Measurements from ENCODE around the gene IRF2BP2.

Gene IRF2BP2

DNA sequence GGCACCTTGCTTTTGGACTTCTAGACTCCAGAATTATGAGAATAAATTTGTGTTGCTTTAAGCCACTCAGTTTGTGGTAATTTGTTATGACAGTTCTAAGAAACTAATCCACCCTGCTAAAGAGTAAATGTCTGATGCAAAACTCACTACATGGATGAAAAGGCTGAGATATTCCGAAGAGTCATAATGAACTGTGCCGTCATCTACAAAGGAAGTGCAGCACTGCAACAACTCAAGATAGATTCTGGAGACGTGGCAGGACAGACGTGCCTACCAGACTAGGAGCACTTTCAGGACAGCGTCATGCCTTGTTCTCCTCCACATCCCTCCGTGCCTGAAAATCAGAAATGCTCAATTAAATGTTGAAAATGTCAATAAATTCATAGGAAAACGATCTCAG is 24.4 kb upstream of the IRF2BP2 start:
- no peak for DNase-seq (ENCODE audit: low read depth, low spot score)

DNA sequence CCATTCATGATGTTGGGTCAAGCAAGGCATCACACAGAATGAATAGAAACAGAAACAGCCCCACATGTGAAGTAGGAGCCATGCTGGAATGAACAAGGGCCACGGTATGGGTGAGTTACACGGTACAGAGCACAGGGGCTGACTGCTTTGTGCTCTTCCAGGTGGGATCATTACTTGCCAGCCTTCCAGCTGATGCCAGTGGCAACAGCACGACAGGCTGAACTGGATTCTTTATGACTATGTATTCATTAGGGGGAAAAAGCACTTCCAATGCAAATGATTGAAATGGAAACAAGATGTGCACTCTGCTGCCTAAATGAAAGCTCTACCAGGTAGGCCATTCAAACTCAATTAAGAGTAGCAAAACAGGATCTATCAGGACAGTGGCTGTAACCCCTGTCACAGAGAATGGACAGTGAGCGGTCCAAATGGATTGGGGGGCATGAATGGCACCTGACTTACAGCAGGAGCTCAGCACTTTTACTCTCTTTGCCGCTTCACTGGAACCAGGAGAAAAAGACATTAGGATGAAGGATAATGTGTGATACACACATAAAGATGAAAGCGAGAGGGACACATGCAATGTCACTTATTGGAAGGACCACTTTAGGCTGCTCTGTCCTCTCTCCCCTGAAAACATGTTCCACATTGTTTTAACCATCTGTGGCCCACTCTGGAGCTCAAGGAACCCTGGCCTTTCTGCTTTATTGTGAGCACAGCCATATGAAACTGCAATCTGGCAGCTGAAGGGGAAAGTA is 23.4 kb upstream of the IRF2BP2 start:
- no peak for DNase-seq (ENCODE audit: low read depth, low spot score)

DNA sequence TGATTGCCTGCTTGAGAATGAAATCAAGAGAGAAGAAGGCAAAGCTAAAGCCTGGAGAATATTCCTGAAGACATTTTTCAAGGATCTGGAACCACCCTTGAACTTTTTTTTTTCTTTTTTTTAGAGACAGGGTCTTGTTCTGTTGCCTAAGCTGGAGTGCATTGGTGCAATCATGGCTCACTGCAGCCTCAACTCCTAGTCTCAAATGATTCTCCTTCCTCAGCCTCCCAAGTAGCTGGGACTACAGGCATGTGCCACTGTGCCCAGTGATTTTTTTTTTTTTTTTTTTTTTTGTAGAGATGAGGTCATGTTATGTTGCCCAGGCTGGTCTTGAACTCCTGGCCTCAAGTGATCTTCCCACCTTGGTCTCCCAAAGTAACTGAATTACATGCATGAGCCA is 22.2 kb upstream of the IRF2BP2 start:
- no peak for DNase-seq (ENCODE audit: low read depth, low spot score)

DNA sequence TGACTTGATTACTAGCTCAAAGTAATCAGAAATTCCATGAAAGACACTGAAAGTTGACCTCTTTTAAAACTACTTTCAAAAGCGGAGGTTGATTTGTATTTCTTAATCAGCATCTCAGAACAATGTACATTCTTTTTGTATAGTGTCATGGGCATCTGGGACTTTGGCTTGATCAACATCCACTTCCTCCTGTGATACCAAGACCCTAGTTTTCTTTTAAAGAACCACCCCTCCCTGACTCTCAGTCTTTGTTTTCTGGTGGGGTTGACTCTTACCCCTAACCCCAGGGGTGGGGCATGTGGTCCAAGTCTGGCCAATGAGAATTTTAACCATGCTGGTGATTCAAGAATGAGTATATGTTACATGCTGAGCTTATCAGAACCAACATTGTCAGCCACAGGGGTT is 21.7 kb upstream of the IRF2BP2 start:
- no peak for DNase-seq (ENCODE audit: low read depth, low spot score)

DNA sequence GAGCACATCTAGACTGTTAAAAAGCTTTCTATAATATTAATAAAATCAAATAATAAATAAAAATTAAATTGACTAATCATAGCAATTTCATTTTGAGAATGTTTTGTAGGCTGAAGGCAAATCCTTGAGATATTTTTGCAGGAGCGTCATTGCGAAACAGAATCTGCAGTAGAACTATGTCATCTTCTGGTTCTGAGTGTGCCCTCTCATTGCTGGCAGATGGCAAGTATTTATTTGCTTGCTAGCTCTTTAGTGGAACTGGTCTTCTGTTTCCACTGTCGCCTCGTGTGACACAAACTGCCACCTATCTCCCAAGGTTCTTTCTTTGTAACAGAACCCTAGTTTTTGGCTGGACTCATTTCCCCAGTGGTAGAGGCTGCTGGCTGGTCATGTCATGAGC is 19.0 kb upstream of the IRF2BP2 start:
- DNase-seq (ENCODE audit: low read depth, low spot score), result no peak

DNA sequence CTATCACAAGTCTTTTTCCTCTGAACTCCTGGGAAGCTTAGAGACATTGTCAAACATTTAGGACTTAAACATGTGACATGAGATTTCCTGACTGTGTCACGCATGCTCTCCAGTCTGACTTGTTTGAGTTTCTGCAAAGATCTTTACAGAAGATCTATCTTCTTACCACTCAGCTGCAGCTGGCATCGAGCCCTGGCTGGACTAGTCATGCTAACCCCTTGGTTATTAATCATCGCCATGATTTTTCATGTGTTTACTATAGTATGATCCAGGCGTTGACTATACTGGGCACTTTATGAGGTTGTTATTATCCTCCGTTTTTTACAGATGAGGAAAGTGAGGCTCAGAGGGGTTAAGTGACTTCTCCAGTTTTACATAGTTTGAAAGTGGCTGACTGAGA is 18.1 kb upstream of the IRF2BP2 start:
- no peak for DNase-seq (ENCODE audit: low read depth, low spot score)

DNA sequence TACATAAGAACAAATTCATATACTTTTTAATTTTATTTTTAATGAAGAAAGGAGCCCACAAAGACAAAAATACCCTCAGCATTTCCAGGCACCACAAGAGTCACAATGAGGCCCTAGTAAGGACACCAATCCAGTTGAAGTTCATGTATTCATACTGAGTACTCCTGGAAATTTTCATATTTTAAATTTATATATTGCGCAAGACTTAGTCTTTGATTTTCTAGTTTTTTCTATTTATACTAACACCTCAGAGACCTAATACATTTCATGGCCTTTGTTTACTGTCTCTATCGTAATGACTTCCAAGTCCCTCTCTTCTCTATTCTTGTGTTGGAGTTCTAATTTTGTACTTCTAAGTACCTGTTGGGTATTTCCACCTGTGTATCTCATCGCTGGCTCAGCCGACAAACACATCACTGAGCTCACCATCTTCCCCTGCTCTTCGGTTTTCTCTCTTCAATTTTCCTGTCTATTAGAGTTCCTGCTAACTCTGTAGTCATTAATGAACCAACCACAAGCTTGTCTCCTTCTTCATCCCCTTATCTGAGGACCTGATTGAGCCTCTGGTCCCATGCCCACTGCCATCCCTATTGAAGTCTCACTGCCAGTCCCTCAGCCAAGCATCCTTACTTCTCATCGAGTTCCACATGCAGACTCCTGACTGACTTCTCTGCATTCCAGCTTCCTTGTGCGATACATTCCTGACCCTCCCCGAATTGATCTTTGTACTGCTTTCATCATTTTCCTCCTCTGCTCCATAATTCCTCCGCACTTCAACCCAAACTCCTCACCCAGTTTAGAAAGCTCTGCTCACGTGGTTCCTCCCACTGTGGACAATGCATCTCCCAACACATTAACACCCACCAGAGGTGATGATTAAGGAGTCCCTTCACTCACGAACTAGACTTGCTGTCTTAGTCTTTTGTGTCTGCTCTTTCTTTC is 17.3 kb upstream of the IRF2BP2 start:
- DNase-seq (ENCODE audit: low read depth, low spot score), result no peak

DNA sequence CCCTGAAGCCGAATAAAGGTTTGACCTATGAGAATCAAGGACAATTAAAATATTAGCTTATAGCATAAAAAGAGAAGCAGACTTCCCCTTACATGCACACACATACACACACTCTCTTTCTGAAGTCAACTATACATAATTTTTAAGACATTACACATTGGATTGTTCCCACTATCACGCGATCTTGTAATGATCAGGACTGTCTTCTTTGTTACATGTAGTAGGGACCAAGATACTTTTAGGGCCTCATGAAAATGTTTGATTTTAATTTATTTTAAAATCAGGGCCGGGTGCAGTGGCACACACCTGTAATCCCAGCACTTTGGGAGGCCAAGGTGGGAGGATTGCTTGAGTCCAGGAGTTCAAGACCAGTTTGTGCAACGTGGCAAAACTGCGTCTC is 16.4 kb upstream of the IRF2BP2 start:
- no peak for DNase-seq (ENCODE audit: low read depth, low spot score)

DNA sequence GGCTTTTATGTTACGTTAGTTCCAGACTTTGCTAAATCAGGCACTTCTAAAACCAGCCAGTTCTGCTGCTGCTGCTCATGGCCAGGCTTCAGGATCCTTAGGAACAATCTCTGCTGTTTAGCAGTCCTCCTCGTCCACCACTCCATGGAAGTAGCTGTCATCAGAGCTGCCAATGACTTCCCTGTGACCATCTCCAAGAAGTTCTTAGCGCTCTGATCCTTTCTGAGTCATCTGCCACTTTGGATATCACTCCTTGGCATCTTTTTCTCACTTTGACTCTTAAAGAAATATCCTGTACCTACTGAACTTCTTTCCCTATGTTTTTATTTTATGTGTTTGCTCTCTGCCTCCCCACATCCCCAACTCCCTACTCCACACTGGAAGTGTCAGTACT is 14.7 kb upstream of the IRF2BP2 start:
- no peak for DNase-seq (ENCODE audit: low read depth, low spot score)

DNA sequence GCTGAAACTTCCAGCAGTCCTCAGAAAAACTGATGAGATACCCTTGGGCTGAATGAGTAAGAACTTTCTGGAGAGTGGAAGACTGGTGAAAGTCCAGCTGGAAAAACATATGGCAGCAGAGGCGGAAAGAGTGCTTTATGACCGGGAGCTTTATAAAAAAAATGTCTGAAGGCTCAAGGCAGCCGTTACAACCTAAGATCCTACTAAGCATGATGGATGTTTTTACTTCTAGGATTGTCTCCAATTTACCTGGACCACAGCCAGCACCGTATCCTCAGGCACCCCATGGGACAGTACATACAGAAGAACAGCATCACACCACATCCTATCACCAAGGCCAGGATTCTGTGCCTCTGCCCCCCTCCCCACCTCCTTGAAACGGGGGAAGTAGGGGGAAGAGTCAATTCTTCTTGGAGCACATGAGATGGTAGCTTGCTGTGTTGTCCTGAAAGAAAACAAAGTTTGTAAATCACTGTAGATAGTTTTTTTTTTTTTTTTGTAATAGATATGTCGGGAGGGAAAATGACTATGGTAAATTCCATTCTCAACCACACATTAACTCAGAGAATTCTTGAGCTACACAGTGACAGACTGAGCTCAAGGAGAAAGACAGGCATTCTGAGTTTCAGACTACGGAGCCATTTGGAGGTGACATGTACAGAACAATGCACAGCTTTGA is 11.8 kb upstream of the IRF2BP2 start:
- DNase-seq (ENCODE audit: low read depth, low spot score), result no peak

DNA sequence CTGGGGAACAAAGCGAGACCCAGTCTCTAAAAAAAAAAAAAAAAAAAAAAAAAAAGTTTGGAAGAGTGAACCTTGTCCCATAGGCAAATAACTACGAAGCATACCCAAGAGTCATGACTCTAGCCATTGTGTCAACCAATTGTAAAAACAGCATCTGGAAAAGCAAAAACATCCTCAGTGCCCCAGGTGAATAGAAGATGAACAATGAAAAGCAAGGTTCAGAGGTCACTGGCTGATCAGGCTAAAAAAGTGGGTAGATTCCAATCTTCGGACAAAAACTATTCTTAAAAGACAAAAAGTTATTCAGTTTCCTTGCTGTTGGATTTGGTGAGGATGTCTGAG is 11.1 kb upstream of the IRF2BP2 start:
- no peak for DNase-seq (ENCODE audit: low read depth, low spot score)

DNA sequence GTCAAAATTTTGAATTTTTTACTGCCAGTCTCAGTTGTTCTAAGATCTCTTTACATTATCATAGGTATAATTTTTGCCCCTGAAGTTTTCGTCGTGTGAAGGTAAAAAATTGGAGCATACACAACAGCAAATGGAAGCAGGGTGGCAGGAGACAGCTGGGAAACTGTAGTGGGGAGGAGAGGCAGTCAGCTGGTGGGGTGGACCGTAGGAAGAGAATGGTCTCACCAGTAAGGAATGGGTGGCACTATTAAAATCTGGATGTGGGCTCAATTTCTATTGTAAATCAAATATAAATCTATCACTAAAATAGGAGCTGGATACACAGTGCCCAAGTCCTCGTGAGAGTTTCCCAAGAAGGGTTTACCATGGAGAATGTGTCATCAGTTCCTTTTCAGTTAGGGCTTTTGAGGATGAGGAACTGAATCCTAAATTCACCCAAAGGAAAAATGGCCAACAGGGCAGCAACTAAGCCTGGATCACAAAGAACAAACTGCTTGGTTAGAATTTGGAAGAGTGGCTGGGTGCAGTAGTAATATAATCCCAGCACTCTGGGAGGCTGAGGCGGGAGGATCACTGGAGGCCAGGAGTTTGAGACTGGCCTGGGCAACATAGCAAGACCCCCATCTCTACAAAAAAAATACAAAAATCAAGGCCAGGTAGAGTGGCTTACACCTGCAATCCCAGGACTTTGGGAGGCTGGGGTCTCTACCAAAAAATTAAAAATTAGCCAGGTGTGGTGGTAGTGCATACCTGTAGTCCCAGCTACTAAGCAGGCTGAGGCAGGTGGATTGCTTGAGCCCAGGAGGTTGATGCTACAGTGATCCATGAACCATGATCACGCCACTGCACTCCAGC is 10.5 kb upstream of the IRF2BP2 start:
- no peak for DNase-seq (ENCODE audit: low read depth, low spot score)

DNA sequence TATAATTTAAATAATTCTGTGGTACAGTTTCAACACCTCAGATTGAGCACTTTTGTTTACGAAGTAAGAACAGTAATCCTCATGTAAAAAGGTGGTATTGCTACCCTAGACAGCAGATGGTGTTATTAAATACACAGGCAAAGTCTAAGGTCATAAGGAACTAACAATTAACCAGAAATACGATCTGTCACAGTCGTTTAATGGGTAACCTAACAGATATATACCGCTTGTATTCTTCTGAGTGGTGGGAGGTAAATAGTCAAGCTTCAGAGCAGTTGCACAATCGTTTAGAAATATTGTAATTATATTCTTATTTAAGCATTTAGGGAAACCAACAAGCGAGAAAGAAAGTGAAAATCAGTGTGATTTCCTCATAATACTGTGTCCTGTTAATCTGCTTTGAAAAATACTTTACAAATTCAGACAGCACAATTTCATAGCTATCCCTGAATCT is 9.8 kb upstream of the IRF2BP2 start:
- no peak for DNase-seq (ENCODE audit: low read depth, low spot score)

DNA sequence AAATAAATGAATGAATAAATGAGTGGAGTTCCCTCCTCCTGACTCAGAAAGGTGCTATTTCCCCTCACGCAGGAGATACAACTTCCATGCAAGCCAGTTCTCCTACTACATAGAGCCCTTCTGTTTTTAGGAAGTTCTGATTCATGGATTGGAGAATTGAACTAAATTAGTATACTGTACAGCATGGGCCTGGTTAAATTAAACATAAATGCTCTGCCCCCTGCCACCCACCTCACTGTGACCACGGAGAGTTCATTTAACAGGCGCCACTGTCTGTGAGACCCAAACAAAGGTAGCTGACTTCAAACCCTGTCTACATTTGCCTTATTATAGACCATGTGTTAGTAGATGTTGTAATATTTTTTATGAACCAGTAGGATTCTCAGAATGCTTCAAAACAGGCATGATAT is 9.1 kb upstream of the IRF2BP2 start:
- no peak for DNase-seq (ENCODE audit: low read depth, low spot score)

DNA sequence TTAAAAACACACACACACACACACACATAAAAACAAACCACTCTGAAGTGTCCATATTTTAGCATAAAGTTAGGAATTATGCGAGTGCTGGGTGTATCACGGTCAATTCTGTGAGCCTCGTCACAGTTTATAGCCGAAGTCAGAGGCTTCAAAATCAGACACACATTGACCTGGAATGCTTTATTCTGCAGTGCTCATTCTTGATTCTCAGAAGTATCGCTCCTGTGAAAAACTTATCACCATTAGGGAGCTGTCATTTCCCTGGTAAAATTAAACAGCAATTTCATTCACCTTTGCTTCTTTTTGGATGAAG is 8.7 kb upstream of the IRF2BP2 start:
- no peak for DNase-seq (ENCODE audit: low read depth, low spot score)

DNA sequence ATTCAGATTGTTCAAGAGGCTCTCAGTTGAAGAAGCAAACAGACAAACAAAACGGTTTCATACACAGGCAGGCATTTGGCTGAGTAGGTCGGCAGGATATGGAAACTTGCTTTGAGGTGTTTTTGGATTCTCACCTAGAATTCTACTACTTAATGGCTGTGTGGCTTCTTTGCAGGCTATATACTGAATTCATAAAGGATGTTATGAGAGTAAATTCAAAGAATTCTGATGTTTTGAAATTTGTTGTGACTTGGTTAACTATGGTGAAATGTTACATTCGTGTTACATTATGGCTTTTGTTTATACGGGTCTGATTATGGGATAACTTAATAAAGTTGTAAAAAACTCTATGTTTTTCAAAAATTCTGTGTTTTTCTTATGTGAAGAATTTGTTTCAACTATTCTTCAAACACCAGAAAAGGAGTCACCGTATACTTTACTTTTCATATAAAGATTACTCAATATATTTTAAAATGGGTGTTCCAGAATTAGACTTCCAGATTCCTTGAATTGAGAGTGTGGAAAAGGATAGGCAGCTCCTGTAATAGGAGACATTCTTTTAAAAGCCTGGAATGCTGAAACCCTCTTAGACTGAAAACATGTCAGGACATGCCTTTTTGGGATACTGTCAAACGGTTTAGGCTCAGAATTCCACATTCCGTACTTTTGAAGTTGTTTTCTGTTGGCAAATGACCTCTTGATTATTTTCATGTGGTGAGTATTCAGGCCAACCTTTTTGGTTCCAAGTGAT is 8.2 kb upstream of the IRF2BP2 start:
- DNase-seq (ENCODE audit: low read depth, low spot score), result peak; percentile 33

DNA sequence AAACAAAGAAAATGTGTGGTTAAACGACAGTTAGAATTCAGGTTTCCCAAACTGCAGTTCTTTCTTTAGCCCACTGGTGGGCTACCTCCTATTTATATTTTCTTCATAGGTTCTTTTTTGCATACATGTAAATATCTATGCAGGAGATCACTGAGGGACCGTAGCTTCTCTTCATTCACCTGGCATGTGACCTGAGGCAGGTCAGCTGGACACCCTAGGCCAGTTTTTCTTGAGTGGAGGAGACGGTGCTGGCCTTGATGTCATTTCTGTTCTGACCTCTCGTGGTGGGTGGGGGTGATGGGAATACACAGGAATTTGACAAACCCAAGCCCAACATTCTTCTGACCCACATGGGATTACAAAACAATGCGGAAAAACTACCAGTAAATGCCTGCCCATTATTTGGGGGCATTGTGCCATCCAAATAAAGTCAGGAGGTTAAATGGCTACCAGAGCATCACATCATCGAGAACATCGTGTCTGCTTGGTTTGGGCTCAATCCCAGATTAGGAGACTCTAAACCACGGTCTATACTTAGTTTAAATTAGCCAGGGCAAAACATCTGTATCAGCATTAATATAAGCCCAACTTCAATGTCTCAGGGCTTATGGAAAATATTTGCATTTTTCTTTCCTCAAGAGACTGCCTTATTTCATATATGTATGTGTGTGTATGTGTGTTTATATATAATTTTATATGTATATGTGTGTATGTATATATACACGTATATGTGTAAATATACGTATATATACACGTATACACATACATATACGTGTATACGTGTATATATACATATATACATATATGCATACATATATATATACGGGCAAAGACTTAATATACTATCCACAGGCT is 7.4 kb upstream of the IRF2BP2 start:
- DNase-seq (ENCODE audit: low read depth, low spot score), result peak; percentile 54

DNA sequence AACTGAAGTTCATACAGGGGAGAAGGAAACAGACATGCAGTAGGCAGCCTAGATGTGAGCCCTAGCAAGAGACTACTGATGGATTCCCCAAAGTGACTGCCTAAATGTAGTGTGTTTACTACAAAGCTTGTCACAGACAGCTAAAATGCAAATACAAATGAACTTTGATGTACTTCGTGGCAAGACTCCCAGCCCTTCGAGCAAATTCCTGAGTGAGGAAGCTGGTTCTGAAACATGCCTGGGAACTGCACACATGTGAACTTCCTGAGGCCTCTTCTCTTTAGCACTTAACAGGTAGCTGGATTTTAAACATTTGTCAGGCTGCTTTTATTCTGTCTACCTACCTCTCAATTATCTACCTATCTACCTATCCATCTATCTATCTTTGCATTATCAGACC is 6.7 kb upstream of the IRF2BP2 start:
- DNase-seq (ENCODE audit: low read depth, low spot score), result no peak

DNA sequence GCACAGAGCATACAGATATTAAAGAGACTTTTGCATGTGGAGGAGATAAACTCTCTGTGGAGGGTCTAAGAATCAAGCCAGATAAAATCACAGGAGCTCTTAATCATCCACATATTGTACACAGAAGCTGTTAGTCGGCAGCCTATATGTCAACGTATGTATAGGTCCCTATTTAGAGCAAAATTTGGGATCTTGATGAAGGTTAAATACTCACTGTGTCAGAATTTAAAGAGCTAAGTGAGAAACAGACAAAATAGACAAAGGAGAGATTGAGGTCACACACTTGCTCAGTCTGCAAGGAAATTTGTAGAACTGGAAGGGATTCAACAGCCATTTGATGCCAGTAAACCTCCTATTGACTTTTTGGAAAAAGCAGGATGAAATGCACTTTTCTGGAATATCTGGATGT is 4.1 kb upstream of the IRF2BP2 start:
- DNase-seq (ENCODE audit: low read depth, low spot score), result no peak
